Bronchial epithelial cell (primary cell): Measurements from ENCODE around the gene ENTPD2. TPM values are rescaled to one million over a fixed set of nuclear protein-coding genes. Genes with fewer than 3 reads are reported as not detected.
A peak's percentile ranks its signal among the peaks of the same experiment; 100 is the strongest.

ENCODE experiments used
- DNase-seq: peaks from one replicate; pipeline ENCODE4 v3.0.0-alpha.2; 2010; ENCODE audit warnings: low read depth
- FAIRE-seq: peaks from 2 replicates; lab custom pipeline; 2011; peaks lifted over from hg19 to GRCh38; lab: Jason Lieb, UNC
- H3K27me3 ChIP-seq: 2 replicates; pipeline ENCODE4 v1.5.1; 2011; ENCODE audit warnings: low read length; ENCODE audit not compliant: control insufficient read depth, insufficient read depth
- H3K36me3 ChIP-seq: 2 replicates; pipeline ENCODE4 v1.5.1; 2011; ENCODE audit warnings: low read length; ENCODE audit not compliant: control insufficient read depth, insufficient read depth
- H3K4me3 ChIP-seq: 2 replicates; pipeline ENCODE4 v1.5.1; 2011; ENCODE audit warnings: mild to moderate bottlenecking, low read depth, low read length, control low read depth
- total RNA-seq: library from RNA; depleted of rRNA; stranded (reverse); fragments of >200 nt; gene quantifications from 2 replicates; pipeline ENCODE4 v1.2.1, GENCODE V29; 2014
- TF ChIP-seq, protein P1 (sequence below): IDR thresholded peaks from 2 replicates; pipeline ENCODE4 v1.5.1; 2011; ENCODE audit warnings: mild to moderate bottlenecking, moderate library complexity, low read length, control low read depth, inconsistent platforms; ENCODE audit not compliant: insufficient read depth, severe bottlenecking

The ENTPD2 gene
- total RNA-seq, 1 donor from 2014 or later: 0.79 TPM

DNA sequence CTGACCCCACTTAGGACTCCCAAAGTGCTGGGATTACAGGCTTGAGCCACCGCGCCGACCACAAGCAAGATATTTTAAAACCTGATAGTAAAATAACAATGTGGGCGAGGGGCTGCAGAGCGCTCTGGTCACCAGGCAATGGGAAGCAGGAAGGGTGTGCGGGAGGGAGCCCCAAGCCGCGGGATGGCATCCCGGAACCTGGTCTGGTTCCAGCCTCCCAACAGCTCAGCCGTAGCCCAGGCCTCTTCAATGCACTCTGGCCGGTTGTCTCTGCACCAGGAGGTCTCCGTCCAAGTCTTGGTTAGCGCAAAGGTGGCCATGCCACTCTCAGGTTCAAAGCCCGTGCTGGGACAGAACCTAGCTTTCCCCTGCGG, 22.8 kb upstream of the ENTPD2 start:
- H3K27me3 ChIP-seq: no peaks in the 10 kb centered on the region
- H3K4me3 ChIP-seq: no peak overlapping the region
- TF ChIP-seq, protein P1, sequence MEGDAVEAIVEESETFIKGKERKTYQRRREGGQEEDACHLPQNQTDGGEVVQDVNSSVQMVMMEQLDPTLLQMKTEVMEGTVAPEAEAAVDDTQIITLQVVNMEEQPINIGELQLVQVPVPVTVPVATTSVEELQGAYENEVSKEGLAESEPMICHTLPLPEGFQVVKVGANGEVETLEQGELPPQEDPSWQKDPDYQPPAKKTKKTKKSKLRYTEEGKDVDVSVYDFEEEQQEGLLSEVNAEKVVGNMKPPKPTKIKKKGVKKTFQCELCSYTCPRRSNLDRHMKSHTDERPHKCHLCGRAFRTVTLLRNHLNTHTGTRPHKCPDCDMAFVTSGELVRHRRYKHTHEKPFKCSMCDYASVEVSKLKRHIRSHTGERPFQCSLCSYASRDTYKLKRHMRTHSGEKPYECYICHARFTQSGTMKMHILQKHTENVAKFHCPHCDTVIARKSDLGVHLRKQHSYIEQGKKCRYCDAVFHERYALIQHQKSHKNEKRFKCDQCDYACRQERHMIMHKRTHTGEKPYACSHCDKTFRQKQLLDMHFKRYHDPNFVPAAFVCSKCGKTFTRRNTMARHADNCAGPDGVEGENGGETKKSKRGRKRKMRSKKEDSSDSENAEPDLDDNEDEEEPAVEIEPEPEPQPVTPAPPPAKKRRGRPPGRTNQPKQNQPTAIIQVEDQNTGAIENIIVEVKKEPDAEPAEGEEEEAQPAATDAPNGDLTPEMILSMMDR: no peak
- no peak for DNase-seq
- FAIRE-seq: no peak
- H3K36me3 ChIP-seq: peaks cover 3% of the 10 kb centered on the region

DNA sequence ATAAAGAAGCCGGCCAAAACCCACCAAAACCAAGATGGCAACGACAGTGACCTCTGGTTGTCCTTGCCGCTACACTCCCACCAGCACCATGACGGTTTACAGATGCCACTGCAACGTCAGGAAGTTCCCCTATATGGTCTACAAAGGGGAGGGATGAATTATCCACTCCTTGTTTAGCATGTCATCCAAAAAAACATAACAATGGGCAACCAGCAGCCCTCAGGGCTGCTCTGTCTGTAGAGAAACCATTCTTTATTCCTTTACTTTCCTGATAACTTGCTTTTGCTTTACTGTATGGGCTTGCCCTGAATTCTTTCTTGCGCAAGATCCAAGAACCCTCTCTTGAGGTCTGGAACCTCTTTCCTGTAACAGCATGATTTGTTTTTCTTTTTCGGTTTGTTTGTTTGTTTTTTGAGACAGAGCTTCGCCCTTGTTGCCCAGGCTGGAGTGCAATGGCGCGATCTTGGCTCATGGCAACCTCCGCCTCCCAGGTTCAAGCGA, 21.5 kb upstream of the ENTPD2 start:
- Histone ChIP-seq H3K36me3 (peaks cover 1% of the 10 kb centered on the region), H3K27me3 (no peaks in the 10 kb centered on the region), H3K4me3 (no peak overlapping the region)
- FAIRE-seq (no peak), DNase-seq (peak; percentile 46)
- TF ChIP-seq, protein P1: no peak

DNA sequence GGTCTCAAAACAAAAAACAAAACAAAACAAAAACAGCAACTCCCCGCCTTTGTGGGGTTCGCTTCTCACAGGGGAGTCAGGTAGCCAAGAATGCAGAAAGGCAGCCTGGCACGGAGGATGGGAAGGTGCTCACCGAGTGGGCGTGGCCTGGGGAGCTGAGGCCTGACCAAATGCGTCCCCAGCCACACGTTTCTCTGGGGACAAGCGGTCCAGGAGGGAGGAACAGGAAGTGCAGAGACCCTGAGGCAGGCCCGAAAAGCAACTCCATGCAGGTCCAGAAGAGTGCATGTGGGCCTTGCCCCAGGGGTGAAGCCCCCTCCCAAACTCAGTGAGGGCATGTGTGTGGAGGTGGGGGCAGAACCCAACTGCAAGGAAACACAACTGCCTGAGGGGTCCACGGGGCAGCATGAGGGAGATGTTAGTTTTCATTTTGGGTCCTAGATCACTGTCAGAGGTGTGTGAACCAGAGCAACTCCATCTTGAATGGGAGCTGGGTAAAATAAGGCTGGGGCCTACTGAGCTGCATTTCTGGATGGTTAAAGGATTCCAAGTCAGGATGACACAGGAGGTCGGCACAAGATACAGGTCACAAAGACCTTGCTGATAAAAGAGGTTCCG, 20.9 kb upstream of the ENTPD2 start:
- Histone ChIP-seq H3K4me3 (no peak overlapping the region), H3K36me3 (peaks cover 1% of the 10 kb centered on the region), H3K27me3 (no peaks in the 10 kb centered on the region)
- no peak for FAIRE-seq
- DNase-seq: no peak
- TF ChIP-seq, protein P1: no peak

DNA sequence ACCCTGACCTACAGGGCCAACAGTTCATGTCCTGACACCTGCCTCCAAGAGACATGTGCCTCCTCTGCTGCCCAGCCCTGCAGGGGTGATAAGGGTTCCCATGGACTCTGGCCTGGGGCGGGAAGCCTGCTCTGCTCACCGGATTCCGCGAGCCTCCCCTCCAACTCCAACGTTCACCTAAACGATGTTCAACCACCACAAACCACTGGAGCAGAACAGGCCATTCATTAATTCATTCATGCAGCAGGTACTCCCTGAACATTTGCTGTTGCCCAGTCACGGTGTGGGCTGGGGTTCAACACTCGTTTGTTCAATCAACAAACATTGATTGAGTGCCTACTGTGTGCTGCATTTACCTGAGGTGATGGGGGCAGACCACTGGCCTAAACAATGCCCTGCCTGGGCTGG, 20.1 kb upstream of the ENTPD2 start:
- no peak for FAIRE-seq
- TF ChIP-seq, protein P1: no peak
- H3K27me3 ChIP-seq: no peaks in the 10 kb centered on the region
- no peak overlapping the region for H3K4me3 ChIP-seq
- no peaks in the 10 kb centered on the region for H3K36me3 ChIP-seq
- DNase-seq: no peak

DNA sequence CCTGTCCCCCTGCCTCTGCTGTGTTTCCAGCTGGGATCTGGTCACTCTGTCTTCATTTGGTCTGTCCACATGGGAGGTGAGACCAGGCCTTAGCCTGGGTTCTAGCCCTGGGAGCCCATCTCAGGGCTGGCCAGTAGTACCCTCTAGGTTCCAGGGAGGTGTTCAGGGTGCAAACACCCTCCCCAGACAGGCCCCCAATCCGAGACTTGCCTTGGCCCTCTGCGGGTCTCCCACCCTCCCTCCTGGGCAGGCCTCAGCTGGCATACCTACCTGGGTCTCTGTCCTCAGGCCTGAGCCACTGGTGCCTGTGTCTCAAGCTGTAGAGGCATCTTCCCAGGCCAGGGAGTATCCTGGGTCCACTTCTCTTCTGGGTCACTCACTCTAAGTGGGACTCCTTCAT, 17.4 kb upstream of the ENTPD2 start:
- Histone ChIP-seq H3K4me3 (no peak overlapping the region), H3K36me3 (no peaks in the 10 kb centered on the region), H3K27me3 (no peaks in the 10 kb centered on the region)
- FAIRE-seq (no peak), DNase-seq (no peak)
- TF ChIP-seq, protein P1: no peak

DNA sequence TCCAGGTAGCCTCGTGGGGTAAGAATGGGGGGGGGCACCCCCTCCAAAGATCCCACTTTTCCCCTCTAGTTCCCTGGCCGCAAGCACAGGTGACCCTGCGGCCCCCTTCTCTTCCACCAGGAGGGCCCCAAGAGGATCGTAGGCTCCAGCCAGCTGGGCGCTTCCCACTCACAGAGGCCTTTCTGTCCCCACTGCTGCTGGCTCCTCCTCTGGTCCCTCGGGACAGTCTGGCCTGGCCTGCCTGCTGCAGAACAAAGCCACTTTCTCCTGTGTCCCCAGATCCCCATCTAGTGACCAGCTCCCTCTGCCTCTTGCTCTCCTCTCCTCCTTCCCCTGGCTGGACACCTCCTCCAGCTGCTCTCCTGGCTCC, 17.0 kb upstream of the ENTPD2 start:
- FAIRE-seq (no peak), DNase-seq (no peak)
- H3K36me3 ChIP-seq: no peaks in the 10 kb centered on the region
- TF ChIP-seq, protein P1: no peak
- H3K4me3 ChIP-seq: peak overlapping the region; percentile 36
- H3K27me3 ChIP-seq: no peaks in the 10 kb centered on the region
